HL-60/S4 treated with retinoic acid at 250 ng/mL for 4 days and 3 days (cell line): ENCODE results near the gene ZNF578.
"Not testable (repeated sequence)": the region's sequence is repeated elsewhere in the genome, so short reads cannot be mapped to it uniquely, and the experiment has no call there.

Experiments
- in situ Hi-C: fragments of 300-500 bp; cut with MboI; formaldehyde crosslinking; loops from 2 replicates; pipeline ENCODE4 v1.7.0; 2022; ENCODE audit warnings: low sequenced_read_pairs

Gene ZNF578

DNA sequence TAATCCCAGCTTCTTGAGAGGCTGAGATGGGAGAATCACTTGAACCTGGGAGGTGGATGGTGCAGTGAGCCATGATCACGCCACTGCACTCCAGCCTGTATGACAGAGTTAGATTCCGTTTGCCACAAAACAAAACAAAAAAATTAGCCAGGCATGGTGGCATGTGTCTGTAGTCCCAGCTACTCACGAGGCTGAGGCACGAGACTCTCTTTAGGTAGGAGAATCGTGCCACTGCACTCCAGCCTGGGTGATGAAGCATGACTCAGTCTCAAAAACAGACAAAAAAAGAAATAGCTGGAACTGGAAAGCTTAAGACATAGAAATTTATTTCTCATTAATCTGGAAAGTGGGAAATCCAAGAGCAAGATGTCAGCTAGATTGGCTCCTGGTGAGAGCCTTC, 53.9 kb downstream of the ZNF578 start:
- in situ Hi-C loops, result no loop called here

DNA sequence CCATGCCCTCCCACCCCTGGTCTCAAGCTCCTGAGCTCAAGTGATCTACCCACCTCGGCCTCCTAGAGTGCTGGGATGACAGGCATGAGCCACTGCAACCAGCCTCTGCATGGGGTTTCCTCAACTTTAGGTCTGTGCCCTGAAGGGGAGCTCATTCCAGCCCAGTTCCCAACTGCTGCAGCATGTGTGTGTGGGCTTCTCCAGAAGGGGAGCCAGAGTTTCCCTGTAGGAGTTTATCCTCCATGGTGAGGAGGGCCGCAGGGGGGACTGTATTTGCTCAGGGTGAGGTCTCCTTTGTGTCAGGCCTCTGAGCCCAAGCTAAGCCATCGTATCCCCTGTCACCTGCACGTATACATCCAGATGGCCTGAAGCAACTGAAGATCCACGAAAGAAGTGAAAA, 62.8 kb downstream of the ZNF578 start:
- in situ Hi-C loops, result no loop called here

DNA sequence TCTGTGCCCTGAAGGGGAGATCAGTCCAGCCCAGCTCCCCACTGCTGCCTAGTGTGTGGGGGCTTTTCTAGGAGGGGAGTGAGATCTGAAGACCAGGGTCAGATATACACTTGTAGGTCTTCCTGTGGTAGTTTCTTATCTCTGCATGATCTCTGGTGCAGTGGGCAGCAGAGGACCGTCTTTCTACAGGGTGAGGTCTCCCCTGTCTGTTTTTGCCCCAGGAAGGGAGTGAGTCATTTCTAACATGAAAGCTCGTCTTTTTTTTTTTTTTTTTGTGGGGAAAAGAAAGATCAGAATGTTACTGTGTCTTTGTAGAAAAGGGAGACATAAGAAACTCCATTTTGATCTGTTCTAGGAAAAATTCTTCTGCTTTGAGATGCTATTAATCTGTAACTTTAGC, 65.3 kb downstream of the ZNF578 start:
- in situ Hi-C loops, result no loop called here

DNA sequence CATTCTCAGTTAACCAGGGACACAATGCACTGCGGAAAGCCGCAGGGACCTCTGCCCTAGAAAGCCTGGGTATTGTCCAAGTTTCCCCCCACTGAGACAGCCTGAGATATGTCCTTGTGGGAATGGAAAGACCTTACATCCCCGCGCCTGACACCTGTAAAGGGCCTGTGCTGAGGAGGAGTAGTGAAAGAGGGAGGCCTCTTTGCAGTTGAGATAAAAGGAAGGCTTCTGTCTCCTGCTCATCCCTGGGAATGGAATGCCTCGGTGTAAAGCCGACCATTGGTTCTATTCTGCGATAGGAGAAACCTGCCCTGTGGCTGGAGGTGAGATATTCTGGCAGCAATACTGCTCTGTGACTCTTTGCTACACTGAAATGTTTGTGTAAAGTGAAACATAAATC, 65.8 kb downstream of the ZNF578 start:
- in situ Hi-C loops, result not testable (repeated sequence)

DNA sequence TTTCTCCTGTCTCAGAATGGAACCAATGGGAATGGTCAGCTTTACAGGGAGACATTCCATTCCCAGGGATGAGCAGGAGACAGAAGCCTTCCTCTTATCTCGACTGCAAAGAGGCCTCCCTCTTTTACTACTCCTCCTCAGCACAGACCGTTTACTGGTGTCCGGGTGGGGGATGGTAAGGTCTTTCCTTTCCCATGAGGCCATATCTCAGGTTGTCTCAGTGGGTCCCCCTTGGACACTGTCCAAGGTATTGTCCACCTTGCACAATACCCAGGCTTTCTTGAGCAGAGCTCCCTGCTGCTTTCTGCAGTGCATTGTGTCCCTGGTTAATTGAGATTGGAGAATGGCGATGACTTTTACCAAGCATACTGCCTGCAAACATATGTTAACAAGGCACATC, 66.7 kb downstream of the ZNF578 start:
- in situ Hi-C loops, result no loop called here

DNA sequence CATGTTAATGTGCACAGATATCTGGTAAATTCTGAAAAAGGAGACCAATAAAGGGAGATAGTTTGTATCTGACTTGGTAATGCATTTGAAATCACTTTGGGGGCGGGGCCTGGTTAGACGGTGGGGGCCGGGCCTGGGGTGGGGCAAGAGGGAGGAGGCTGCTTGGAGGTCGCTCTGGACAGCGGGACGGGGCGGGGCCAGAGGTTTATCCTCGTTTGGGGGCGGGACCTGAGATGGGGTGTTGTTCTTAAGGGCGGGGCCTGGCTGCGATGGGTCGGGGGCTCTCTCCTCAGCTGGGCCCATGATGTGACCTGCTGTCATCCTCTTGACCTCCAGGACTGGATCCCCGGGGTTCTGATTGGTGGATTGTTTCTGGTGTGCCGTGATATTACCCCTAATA, 69.2 kb downstream of the ZNF578 start:
- in situ Hi-C loops, result no loop called here

DNA sequence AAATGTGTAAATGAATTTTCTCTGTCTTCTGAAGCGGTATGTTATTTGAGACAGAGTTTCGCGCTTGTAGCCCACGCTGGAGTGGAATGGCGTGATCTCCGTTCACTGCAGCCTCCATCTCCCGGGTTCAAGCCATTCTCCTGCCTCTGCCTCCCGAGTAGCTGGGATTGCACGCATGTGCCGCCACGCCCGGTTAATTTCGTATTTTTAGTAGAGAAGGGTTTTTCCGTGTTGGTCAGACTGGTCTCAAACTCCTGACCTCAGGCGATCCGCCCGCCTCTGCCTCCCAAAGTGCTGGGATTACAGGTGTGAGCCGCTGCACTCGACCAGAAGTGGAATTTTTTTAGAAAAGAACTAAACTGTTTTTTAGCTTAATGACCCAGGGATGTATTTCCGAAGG, 70.7 kb downstream of the ZNF578 start:
- in situ Hi-C loops, result no loop called here

DNA sequence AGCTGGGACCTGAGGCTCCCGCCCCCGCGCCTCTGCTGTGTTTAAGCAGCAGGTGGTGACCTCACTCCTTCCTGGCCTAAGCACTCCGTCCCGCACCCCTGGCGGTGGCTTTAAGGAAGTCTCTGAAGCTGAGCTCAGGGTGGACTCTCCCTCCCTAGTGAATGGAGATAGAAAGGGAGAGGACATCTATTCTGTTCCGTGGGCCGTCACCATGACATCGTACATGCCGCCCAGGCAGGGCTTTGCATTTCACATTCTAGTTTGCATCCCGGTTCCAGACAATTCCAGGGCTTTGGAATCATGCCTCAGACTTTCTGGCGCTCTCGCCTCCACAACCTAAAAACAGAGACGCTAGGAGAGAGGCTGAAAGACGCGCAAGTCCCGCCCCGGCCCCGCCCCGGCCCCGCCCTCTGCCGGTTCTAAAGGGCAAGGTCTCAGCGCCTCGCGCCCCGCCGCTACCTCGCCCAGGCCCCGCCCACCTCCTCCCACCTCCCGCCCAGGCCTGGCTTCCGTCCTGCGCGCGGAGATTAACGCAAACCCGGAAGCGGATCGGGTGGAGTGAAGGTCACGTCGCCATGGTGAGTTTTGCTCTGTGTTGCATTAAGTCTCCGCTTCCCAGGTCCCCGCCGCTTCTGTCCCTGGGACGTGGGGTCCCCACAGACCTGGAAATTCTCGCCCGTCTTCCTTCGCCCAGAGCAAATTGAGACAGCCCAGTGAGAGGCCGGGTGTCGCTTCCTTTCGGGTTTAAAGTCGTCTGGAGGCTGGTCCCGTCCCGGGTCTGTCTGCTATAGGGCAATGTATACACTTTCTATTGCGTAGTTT, 74.0 kb downstream of the ZNF578 start, which contains the start of gene ZNF808:
Gene ZNF808 (plus strand): TSS at position 535 of the 822 bp plus-strand sequence. CDS start 15,617 bp downstream, outside the sequence.
- in situ Hi-C loops, result no loop called here

DNA sequence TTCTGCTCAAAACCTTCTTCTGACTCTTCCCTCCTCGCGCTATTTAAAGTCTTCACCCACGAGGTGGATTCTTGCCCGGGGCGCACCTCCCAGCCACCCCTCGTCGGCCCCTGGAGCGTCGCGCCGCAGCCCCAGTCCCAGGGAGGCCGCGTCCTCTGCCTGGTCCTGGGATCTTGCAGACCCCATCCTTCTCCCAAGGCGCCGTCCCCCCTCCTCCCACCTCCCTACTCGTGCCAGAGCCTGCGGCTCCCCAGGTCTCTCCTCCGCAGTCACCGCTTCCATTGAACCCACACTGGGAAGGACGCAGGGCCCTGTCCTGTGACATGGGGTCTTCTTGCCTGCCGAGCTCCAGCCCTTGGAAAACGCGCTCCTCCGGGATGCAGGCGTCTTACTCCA, 74.6 kb downstream of the ZNF578 start:
- in situ Hi-C loops, result no loop called here

DNA sequence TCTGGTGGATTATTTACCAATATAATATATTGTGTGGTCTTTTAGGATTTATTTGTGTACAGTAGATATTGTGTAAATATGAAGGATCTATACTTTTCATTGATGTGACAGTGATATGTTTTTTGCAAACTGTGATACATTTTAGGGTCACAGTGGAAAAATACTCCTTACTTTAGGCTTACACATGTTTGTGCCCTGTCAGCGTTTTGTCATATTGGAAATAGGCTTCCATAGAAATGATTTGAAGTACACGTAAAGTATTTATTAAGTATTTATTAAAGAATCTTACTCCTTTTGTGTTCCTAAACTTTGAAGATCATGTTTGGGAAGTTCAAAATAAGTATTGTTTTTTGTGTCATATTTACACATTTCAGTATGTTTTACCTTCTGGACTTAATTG, 79.1 kb downstream of the ZNF578 start:
- in situ Hi-C loops, result no loop called here

DNA sequence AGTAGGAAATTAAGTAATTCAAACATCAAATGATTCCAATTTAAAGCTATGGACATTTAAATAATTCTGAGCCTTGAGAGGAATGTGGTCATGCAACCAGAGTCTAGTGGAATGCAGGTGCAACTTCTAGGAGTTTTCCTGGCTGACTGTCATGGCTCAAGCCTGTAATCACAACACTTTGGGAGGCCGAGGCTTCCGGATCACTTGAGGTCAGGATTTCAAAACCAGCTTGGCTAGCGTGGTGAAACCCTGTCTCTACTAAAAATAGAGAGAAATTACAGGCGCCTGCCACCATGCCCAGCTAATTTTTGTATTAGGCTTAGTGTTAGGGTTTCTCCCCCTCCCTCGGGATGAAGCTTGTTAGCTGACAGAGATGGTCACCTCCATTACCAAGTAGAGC, 80.5 kb downstream of the ZNF578 start:
- in situ Hi-C loops, result no loop called here

DNA sequence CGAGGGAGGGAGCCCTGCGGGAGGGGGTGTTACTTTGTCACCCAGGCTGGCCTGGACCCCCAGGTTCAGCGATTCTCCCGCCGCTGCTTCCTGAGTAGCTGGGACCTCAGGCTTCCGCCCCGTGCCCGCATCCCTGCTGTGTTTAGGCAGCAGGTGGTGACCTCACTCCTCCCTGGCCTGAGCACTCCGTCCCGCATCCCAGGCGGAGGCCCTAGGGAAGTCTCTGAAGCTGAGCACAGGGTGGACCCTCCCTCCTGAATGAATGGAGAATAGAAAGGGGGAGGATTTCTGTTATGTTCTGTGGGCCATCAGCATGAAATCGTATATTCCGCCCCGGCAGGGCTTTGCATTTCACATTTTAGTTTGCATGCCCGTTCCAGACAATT, 82.0 kb downstream of the ZNF578 start:
- in situ Hi-C loops, result not testable (repeated sequence)

DNA sequence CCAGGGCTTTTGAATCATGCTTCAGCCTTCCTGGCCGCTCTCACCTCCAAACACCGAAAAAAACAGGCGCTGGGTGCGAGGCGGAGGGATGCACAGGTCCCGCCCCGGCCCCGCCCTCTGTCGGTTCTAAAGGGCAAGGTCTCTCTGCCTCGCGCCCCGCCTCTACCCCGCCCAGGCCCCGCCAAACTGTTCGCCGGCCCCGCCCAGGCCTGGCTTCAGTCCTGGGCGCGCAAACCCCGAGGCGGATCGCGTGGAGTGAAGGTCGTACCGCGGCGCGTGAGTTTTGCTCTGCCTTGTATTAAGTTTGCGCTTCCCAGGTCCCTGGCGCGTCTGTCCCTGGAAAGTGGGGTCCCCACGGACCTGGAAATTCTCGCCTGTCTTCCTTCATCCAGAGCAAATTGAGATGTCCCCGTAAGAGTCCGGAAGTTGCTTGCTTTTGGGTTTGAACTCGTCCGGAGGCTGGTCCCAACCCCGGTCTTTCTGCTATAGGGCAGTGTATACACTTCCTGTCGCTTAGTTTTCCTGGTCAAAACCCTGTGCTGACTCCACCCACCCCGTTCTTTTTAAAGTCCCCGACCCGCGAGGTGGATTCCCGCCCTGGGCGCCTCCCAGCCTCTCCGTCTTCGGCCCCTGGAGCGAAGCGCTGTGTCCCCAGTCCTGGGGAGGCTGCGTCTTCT, 82.6 kb downstream of the ZNF578 start:
- in situ Hi-C loops, result no loop called here

DNA sequence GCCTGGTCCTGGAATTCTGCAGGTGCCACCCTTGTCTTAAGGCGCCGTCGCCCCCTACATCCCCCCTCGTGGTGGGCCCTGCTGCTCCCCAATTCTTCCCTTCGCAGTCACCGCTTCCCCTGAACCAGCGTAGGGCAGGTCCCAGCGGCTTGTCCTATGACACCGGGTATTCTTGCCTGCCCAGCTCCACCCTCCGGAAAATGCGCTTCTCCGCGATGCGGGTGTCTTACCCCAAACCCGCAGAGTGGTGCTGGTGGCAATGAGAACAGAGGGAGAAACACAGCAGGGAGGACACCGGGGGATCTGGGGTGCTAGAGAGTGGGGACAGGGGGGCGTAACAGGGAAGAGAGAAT, 83.1 kb downstream of the ZNF578 start:
- in situ Hi-C loops, result no loop called here

DNA sequence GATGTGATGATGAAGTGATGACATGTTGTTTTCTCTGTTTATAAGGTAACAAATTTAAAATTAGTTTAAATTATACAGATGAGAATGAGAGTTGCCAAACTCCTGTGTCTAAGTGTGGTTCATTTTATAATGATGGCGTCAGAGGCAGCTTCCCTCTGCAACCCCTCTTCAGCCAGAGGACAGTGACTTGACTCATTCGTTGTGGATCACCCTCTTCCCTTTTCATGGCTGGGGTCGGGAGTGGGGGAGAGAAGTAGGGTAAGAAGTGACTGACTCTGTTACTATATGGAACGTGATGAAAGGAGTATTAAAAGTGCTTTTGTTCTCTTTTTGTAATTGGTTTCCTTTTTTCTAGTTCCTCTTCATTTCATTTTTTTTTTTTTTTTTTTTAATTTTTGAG, 85.5 kb downstream of the ZNF578 start:
- in situ Hi-C loops, result not testable (repeated sequence)

DNA sequence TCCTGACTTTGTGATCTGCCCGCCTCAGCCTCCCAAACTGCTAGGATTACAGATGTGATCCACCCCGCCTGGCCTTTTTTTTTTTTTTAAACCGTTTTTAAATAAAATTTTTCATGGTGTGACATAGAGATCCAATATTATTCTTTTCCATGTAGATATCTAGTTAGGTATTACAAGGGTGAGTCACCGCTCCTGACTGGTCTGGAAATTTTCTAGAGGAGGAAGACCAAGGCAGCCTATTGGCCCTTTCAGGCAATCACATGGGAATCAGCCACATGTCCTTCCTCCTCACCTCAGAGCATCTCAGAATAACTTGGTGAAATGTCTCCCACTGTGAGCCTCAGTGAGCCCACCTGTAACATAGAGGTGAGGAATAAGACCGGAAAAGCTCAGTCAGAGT, 87.8 kb downstream of the ZNF578 start:
- in situ Hi-C loops, result not testable (repeated sequence)

DNA sequence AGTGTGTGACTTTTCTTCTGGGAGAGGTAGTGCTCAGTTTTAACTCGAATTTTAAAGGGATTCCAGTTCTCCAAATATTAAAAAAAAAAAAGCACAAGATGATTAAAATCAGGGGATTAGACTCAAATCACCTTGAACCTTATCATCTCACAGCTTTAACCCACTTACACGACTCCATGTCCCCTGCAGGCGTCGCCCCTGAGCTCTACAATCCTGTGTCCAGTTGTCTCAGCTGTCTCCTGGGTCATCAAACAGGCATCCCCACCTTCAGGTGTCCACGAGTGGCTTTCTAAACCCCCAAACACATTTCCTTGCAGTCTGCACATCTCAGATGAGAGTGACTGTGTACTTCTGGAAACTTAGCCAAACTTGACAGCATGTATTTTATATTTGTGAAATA, 88.3 kb downstream of the ZNF578 start:
- in situ Hi-C loops, result no loop called here

DNA sequence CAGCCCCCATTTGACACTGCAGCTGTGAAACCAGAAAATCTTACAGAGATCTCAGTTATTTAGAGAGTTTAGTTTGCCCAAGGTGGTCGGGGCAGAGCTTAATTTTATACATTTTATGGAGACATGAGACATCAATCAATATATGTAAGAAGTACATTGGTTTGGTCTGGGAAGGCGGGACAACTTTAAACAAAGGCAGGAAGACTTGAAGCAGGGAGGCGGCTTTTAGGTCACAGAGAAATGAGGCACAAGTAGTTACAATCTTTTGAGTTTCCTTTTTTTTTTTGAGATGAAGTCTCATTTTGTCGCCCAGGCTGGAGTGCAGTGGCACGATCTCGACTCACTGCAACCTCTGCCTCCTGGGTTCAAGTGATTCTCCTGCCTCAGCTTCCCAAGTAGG, 89.2 kb downstream of the ZNF578 start:
- in situ Hi-C loops, result not testable (repeated sequence)

DNA sequence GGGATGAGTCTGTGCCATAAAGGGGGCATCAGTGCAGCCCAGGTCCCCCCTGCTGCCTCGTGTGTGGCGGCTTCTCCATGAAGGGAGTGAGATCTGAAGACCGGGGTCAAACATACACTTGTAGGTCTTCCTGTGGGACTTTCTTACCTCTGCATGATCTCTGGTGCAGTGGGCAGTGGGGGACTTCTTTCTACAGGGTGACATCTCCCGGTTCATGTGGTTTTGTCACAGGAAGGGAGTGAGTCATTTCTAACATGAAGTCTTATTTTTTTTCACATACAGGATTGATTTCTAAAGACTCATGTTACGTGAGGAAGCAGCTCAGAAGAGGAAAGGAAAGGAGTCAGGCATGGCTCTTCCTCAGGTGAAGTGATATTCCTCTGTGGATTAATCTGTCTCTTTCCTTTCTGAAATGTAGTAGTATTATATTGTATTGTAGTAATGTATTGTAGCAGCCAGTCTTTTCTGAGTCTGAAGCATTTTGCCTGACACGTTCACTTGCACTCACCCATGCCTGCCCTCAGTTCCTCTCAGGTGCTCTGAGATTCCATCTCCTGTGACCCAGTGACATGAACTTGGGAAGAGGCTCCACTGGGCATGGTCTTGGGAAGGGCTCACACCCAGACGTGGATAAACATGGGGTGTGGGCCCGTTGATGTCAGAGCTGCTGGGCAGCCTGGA, 89.8 kb downstream of the ZNF578 start:
- in situ Hi-C loops, result no loop called here

DNA sequence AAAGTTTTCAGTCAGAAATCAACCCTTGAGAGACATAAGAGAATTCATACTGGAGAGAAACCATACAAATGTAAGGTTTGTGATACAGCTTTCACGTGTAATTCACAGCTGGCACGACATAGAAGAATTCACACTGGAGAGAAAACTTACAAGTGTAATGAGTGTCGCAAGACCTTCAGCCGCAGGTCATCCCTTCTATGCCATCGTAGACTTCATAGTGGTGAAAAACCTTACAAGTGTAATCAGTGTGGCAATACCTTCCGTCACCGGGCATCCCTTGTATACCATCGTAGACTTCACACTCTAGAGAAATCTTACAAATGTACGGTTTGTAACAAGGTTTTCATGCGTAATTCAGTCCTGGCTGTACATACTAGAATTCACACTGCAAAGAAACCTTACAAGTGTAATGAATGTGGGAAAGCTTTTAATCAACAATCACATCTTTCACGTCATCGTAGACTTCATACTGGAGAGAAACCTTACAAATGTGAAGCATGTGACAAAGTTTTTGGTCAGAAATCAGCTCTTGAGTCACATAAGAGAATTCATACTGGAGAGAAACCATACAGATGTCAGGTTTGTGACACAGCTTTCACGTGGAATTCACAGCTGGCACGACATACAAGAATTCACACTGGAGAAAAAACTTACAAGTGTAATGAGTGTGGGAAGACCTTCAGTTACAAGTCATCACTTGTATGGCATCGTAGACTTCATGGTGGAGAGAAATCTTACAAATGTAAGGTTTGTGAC, 101.0 kb downstream of the ZNF578 start:
- in situ Hi-C loops, result no loop called here
